CD4-positive, alpha-beta T cell treated with Interleukin-4 for 4 hours (primary cell): ENCODE data around the gene CRISPLD2.

ENCODE experiments used
- DNase-seq: peaks from one replicate; pipeline ENCODE4 v3.0.0-alpha.2; 2020

CRISPLD2 gene

GRCh38 chr16:84800158-84800978 lies 19.4 kb upstream of the CRISPLD2 start:
- no peak for DNase-seq

GRCh38 chr16:84803146-84803545 lies 16.6 kb upstream of the CRISPLD2 start:
- no peak for DNase-seq

GRCh38 chr16:84804326-84804725 lies 15.5 kb upstream of the CRISPLD2 start:
- DNase-seq, result no peak

- DNase-seq, result no peak
These were observed 13.4 kb upstream of the CRISPLD2 start for GRCh38 chr16:84806256-84806889.

- DNase-seq, result no peak
These were observed 12.9 kb upstream of the CRISPLD2 start for GRCh38 chr16:84806890-84807258.

GRCh38 chr16:84807776-84808175 lies 12.0 kb upstream of the CRISPLD2 start:
- DNase-seq, result no peak

GRCh38 chr16:84808826-84809225 lies 11.0 kb upstream of the CRISPLD2 start:
- DNase-seq, result no peak

- peak; percentile 18 for DNase-seq
These were observed 9.1 kb upstream of the CRISPLD2 start for GRCh38 chr16:84810518-84811273.

- DNase-seq, result no peak
These were observed 8.3 kb upstream of the CRISPLD2 start for GRCh38 chr16:84811529-84811928.

- DNase-seq, result no peak
These were observed 6.4 kb upstream of the CRISPLD2 start for GRCh38 chr16:84813141-84813934.

- no peak for DNase-seq
These were observed 4.3 kb upstream of the CRISPLD2 start for GRCh38 chr16:84815462-84815861.

GRCh38 chr16:84816023-84816422 lies 3.8 kb upstream of the CRISPLD2 start:
- no peak for DNase-seq

GRCh38 chr16:84816485-84816884 lies 3.3 kb upstream of the CRISPLD2 start:
- no peak for DNase-seq

GRCh38 chr16:84817206-84817605 lies 2.6 kb upstream of the CRISPLD2 start:
- DNase-seq, result no peak

GRCh38 chr16:84817613-84818012 lies 2.2 kb upstream of the CRISPLD2 start:
- no peak for DNase-seq

GRCh38 chr16:84818133-84818532 lies 1.7 kb upstream of the CRISPLD2 start:
- no peak for DNase-seq

- DNase-seq, result no peak
These were observed 669 bp upstream of the CRISPLD2 start for GRCh38 chr16:84818989-84819643.

GRCh38 chr16:84820305-84820684 lies 510 bp downstream of the CRISPLD2 start:
- DNase-seq, result no peak

GRCh38 chr16:84820771-84821170 lies 986 bp downstream of the CRISPLD2 start:
- DNase-seq, result no peak

- no peak for DNase-seq
These were observed 1.4 kb downstream of the CRISPLD2 start for GRCh38 chr16:84821179-84821578.

GRCh38 chr16:84821728-84822689 lies 2.2 kb downstream of the CRISPLD2 start:
- DNase-seq, result no peak
